HG03039 (cell line): Measurements from ENCODE around the gene CIC.

Experiments used
- ATAC-seq: cut with Tn5 transposase; IDR thresholded peaks from one replicate; pipeline ENCODE4 v1.9.1; 2021; ENCODE audit warnings: mild to moderate bottlenecking, moderate library complexity; ENCODE audit not compliant: unreplicated experiment

CIC gene

DNA sequence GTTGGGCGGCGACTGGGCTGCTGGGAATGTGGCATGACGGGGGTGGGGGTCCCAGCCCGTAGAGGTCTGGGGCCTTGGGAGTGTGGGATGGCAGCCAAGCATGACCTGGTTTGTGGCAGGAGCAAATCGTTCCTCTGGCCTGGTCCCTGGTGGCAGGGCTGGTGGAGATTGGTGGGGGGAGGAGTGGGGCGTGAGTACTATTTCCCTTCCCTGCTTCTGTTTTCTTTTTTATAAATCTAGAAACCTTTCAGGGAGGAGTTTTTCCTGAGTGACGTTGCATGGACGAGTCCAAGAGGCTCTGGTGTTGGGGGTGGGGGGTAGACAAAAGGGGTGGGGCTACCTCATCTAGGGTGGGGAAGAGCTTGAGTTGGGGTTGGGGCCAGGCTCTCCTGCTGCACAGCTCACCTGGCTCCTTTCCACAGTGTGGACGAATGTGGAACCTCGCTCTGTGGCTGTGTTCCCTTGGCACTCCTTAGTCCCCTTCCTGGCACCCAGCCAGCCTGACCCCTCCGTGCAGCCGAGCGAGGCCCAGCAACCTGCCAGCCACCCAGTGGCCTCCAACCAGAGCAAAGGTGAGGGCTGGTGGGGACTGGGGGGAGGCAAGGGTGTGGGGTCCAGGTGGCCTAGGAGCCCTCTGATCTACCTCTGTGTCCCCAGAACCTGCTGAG, 17.4 kb downstream of the CIC start:
- ATAC-seq, result no peak

GRCh38 chr19:42287017-42287826, 18.2 kb downstream of the CIC start:
- ATAC-seq, result no peak

DNA sequence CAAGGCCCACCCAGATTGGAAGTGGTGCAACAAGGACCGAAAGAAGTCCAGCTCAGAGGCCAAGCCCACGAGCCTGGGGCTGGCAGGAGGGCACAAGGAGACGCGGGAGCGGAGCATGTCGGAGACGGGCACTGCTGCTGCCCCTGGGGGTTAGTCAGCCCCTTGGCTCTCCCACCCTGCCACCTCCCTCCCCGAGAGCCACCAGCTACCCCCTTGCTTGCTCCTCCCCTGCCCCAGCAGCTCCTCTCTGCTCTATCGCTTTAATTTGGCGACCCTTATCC, 18.7 kb downstream of the CIC start:
- ATAC-seq, result no peak

DNA sequence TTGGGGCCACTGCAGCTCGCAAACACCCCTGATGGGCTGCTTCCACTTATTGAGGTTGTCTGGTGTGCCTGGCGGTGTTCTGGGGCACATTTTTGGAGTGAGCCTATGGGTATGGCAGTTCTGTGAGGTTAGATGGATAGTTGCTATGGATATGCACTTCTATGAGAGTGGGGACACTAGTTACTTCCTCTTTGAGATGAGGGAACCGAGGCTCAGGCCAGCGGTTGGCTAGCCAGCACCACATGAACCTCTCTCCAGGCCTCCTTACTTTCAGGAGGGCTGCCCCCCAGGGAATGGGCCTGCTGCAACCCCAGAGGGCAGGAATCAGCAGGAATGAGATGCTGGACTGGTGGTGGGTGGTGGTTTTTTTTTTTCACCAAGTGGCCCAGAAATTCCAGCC, 19.3 kb downstream of the CIC start:
- ATAC-seq, result no peak

DNA sequence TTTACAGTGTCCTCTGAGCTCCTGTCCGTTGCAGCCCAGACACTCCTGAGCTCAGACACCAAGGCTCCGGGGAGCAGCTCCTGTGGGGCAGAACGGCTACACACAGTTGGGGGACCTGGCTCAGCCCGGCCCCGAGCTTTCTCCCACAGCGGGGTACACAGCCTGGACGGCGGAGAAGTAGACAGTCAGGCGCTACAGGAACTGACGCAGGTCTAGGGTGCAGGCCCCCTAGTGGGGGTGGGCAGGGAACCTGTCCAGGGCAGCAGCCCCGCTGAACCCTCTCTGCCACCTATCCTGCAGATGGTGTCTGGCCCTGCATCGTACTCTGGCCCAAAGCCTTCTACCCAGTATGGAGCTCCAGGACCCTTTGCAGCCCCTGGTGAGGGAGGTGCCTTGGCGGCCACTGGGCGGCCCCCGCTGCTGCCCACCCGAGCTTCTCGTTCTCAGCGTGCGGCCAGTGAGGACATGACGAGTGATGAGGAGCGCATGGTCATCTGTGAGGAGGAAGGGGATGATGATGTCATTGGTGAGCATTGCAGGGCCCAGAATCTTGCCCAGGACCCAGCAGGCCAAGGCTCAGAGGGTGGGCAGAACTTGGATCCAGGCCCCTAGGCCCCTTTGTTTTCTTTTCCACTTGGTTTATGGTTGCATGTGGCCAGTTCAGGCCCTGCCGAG, 20.0 kb downstream of the CIC start:
- no peak for ATAC-seq

GRCh38 chr19:42289556-42290041, 20.5 kb downstream of the CIC start:
- ATAC-seq, result no peak

DNA sequence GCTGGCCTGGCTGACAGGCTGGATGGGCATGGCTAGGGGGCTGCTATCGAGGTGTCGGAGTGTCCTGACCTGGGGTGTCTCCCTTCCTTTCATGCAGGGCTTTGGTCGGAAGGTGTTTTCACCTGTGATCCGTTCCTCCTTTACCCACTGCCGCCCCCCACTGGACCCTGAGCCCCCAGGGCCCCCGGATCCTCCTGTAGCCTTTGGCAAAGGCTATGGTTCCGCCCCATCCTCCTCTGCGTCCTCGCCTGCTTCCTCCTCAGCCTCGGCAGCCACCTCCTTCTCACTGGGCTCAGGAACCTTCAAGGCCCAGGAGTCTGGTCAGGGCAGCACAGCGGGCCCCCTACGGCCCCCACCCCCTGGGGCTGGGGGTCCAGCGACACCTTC, 21.1 kb downstream of the CIC start:
- no peak for ATAC-seq

GRCh38 chr19:42290523-42291434, 21.7 kb downstream of the CIC start:
- no peak for ATAC-seq

- ATAC-seq, result no peak
Observed at GRCh38 chr19:42291435-42291810, 22.4 kb downstream of the CIC start.

- ATAC-seq, result no peak
Observed at GRCh38 chr19:42292042-42292960, 23.2 kb downstream of the CIC start.

GRCh38 chr19:42292963-42293362, 23.9 kb downstream of the CIC start:
- no peak for ATAC-seq

- no peak for ATAC-seq
Observed at GRCh38 chr19:42293540-42293939, 24.5 kb downstream of the CIC start.

DNA sequence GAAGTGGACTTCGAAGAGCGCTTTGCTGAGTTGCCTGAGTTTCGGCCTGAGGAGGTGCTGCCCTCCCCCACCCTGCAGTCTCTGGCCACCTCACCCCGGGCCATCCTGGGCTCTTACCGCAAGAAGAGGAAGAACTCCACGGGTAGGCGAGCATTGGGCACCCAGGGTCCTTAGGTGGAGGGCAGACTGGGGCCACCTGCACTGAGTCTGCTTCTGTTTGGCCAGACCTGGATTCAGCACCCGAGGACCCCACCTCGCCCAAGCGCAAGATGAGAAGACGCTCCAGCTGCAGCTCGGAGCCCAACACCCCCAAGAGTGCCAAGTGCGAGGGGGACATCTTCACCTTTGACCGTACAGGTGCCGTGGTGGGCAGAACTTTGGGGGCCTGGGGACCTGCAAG, 24.9 kb downstream of the CIC start:
- ATAC-seq, result no peak

DNA sequence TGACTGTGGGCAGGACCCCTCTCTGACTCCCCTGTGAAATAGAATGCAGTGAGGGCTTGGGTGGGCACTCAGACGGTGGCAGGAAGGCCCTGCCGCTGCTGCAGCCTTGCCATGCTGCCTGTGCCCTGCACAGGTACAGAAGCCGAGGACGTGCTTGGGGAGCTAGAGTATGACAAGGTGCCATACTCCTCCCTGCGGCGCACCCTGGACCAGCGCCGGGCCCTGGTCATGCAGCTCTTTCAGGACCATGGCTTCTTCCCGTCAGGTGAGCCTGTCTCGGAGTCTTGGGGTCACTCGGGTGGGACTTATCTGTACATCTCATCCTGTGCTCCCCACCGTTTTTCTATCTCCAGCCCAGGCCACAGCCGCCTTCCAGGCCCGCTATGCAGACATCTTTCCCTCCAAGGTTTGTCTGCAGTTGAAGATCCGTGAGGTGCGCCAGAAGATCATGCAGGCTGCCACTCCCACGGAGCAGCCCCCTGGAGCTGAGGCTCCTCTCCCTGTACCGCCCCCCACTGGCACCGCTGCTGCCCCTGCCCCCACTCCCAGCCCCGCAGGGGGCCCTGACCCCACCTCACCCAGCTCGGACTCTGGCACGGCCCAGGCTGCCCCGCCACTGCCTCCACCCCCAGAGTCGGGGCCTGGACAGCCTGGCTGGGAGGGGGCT, 25.6 kb downstream of the CIC start:
- no peak for ATAC-seq

GRCh38 chr19:42295342-42295741, 26.3 kb downstream of the CIC start:
- no peak for ATAC-seq

GRCh38 chr19:42295831-42296525, 26.9 kb downstream of the CIC start:
- no peak for ATAC-seq

GRCh38 chr19:42297039-42297438, 28.0 kb downstream of the CIC start:
- no peak for ATAC-seq

DNA sequence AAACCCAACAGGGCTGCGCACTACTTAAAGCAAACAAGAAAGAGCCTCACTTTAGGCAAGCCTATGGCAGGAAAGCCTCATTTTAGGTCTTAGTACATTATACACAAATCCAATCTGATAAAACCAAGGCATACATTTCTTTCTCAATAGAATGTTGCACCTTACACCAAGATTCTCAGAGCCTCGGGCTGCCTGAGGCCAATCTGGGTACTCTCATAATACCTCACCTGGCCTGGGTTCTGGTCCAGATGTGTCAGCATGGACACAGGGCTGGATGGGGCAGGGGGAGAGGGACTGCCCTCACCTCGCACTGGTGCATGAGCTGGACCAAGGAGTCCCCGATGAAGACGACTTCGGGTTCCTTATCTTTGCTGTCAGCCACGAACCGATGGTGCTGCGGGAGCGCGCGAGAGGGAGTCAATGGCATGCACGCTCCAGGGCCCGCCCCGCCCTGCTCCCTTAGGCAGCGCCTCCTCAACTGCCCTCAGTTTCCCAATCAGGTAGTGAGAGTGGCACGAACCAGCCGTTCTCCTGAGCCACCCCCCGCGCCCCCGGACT, 32.7 kb downstream of the CIC start, which contains the start of gene PRR19:
PRR19 (plus strand) TSS at position 487 of the 558 bp plus-strand sequence. CDS start 7,453 bp downstream, outside the sequence.
- no peak for ATAC-seq
